Chondrocyte (in vitro differentiated cells): Measurements from ENCODE around the gene GANC. TPM values are rescaled to one million over a fixed set of nuclear protein-coding genes. Genes with fewer than 3 reads are reported as not detected.
"Not testable (repeated sequence)": the region's sequence is repeated elsewhere in the genome, so short reads cannot be mapped to it uniquely, and the experiment has no call there.

ENCODE experiments used
- DNase-seq: peaks from one replicate; pipeline ENCODE4 v3.0.0; 2021; ENCODE audit warnings: mixed read lengths, low spot score
- H3K27ac Mint-ChIP-seq: one replicate; pipeline ENCODE4 v1.8.0; 2021; ENCODE audit warnings: mild to moderate bottlenecking, moderate library complexity, mixed read lengths; ENCODE audit not compliant: unreplicated experiment
- H3K27me3 Mint-ChIP-seq: 2 replicates; pipeline ENCODE4 v1.8.0; 2021; ENCODE audit warnings: low read depth, mixed read lengths
- H3K36me3 Mint-ChIP-seq: 2 replicates; pipeline ENCODE4 v1.8.0; 2021; ENCODE audit warnings: low read depth, mixed read lengths
- H3K4me1 Mint-ChIP-seq: 2 replicates; pipeline ENCODE4 v1.8.0; 2021; ENCODE audit warnings: low read depth, mild to moderate bottlenecking, mixed read lengths
- H3K4me3 Mint-ChIP-seq: one replicate; pipeline ENCODE4 v1.8.0; 2021; ENCODE audit warnings: mild to moderate bottlenecking, moderate library complexity, mixed read lengths; ENCODE audit not compliant: unreplicated experiment
- H3K9me3 Mint-ChIP-seq: 2 replicates; pipeline ENCODE4 v1.8.0; 2021; ENCODE audit warnings: low read depth, mixed read lengths
- CTCF ChIP-seq: fragments of 200-600 bp; sonication (generic); IDR thresholded peaks from 2 replicates; pipeline ENCODE4 v1.5.0; 2021; ENCODE audit warnings: antibody characterized with exemption, mild to moderate bottlenecking, moderate library complexity
- long read RNA-seq: library from polyadenylated mRNA; stranded (forward); transcript quantifications from one replicate; pipeline ENCODE4 v2.0.0, GENCODE V29; 2021
- total RNA-seq: library from RNA; stranded (reverse); gene quantifications from 3 replicates; pipeline ENCODE4 v1.2.1, GENCODE V29; 2021

Gene GANC
- total RNA-seq, result 19.3 to 30.2 TPM (median 20.7 TPM) in 3 replicates
- long read RNA-seq, full-length matches to known transcripts, result 5 of 14 reads
- long read RNA-seq, partial matches to known transcripts, result 1 of 14 reads
- long read RNA-seq, other reads (novel, unspliced or antisense), result 8 of 14 reads

- TF ChIP-seq CTCF, result no peak
- Mint-ChIP-seq H3K27me3 (no peaks in the 10 kb centered on the region), H3K4me1 (peaks cover 56% of the 10 kb centered on the region), H3K27ac (peak within 1 kb of the TSS; percentile 98), H3K4me3 (peak within 1 kb of the TSS; percentile 98), H3K9me3 (no peaks in the 10 kb centered on the region), H3K36me3 (no peaks in the 10 kb centered on the region)
- DNase-seq, result peak; percentile 99
Measured at GRCh38 chr15:42272939-42273899, at the start of gene GANC, which contains the start of gene TMEM87A. Gene GANC, plus strand, starts transcription at chr15:42273201. Its CDS starts 1,281 bp downstream, at chr15:42274482. Gene TMEM87A, minus strand, starts transcription at chr15:42273433. Its CDS starts 35 bp downstream, at chr15:42273398.

- Mint-ChIP-seq H3K27ac (no peak overlapping the region), H3K9me3 (no peaks in the 10 kb centered on the region), H3K27me3 (no peaks in the 10 kb centered on the region)
Measured at GRCh38 chr15:42226648-42227047, 46.4 kb upstream of the GANC start.

GRCh38 chr15:42228036-42228435, 45.0 kb upstream of the GANC start:
- Mint-ChIP-seq H3K36me3 (peaks cover 27% of the 10 kb centered on the region), H3K4me1 (no peaks in the 10 kb centered on the region), H3K4me3 (no peak overlapping the region), H3K9me3 (no peaks in the 10 kb centered on the region), H3K27ac (no peak overlapping the region), H3K27me3 (no peaks in the 10 kb centered on the region)
- DNase-seq, result no peak
- no peak for TF ChIP-seq CTCF

More at GRCh38 chr15:42226648-42227047, 46.4 kb upstream of the GANC start:
- Mint-ChIP-seq H3K36me3 (peaks cover 24% of the 10 kb centered on the region), H3K4me3 (no peak overlapping the region), H3K4me1 (no peaks in the 10 kb centered on the region)
- DNase-seq, result no peak
- no peak for TF ChIP-seq CTCF

- H3K36me3 Mint-ChIP-seq, result peaks cover 29% of the 10 kb centered on the region
- not testable (repeated sequence) for H3K4me1 Mint-ChIP-seq, DNase-seq, H3K9me3 Mint-ChIP-seq, H3K27ac Mint-ChIP-seq, H3K4me3 Mint-ChIP-seq, H3K27me3 Mint-ChIP-seq
Measured at GRCh38 chr15:42228981-42229380, 44.0 kb upstream of the GANC start.

- Mint-ChIP-seq H3K27ac (peak overlapping the region; percentile 56), H3K4me1 (no peaks in the 10 kb centered on the region), H3K27me3 (no peaks in the 10 kb centered on the region), H3K9me3 (no peaks in the 10 kb centered on the region), H3K36me3 (peaks cover 25% of the 10 kb centered on the region), H3K4me3 (no peak overlapping the region)
- DNase-seq, result no peak
- no peak for TF ChIP-seq CTCF
Measured at GRCh38 chr15:42231088-42231487, 41.9 kb upstream of the GANC start.
